Ishikawa (cell line): Measurements from ENCODE around the gene STEAP2.

ENCODE experiments used
- CREB1 ChIP-seq: IDR thresholded peaks from 2 replicates; pipeline ENCODE4 v1.6.1; 2012; ENCODE audit warnings: low read depth
- EP300 ChIP-seq: IDR thresholded peaks from 2 replicates; pipeline ENCODE4 v1.6.1; 2012; ENCODE audit warnings: borderline replicate concordance
- RAD21 ChIP-seq: IDR thresholded peaks from 2 replicates; pipeline ENCODE4 v1.6.1; 2012; ENCODE audit warnings: low read depth
- TAF1 ChIP-seq: IDR thresholded peaks from 2 replicates; pipeline ENCODE4 v1.6.1; 2012; ENCODE audit warnings: low read depth, mild to moderate bottlenecking
- YY1 ChIP-seq: IDR thresholded peaks from 2 replicates; pipeline ENCODE4 v1.6.1; 2012; ENCODE audit warnings: low read depth
- ZBTB7A ChIP-seq: IDR thresholded peaks from 2 replicates; pipeline ENCODE4 v1.6.1; 2012; ENCODE audit warnings: low read depth
- TF ChIP-seq, protein P1 (sequence below): IDR thresholded peaks from 2 replicates; pipeline ENCODE4 v1.6.1; 2012; ENCODE audit warnings: low read depth, mild to moderate bottlenecking

DNA sequence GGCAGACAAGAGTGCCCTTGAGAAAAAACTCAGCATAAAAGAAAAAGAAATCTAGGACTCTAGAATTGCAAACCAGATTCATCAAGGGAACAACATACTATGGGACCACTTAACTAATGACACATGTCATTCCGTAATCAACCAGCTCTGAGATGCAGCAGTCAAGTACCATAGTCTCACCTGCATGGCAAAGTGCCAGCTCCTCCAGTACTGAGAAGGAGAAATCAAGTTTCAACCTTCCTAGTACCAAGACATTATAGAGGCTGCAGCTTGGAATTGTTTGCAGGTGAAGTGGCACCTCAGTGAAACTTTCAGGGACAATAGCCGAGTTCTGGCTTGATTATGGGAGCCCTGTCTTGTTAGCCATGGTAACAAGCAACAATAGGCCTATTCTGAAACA, 45.8 kb upstream of the STEAP2 start:
- TF ChIP-seq EP300 (no peak), CREB1 (no peak), YY1 (no peak), RAD21 (no peak), ZBTB7A (no peak), TAF1 (no peak)
- TF ChIP-seq, protein P1, sequence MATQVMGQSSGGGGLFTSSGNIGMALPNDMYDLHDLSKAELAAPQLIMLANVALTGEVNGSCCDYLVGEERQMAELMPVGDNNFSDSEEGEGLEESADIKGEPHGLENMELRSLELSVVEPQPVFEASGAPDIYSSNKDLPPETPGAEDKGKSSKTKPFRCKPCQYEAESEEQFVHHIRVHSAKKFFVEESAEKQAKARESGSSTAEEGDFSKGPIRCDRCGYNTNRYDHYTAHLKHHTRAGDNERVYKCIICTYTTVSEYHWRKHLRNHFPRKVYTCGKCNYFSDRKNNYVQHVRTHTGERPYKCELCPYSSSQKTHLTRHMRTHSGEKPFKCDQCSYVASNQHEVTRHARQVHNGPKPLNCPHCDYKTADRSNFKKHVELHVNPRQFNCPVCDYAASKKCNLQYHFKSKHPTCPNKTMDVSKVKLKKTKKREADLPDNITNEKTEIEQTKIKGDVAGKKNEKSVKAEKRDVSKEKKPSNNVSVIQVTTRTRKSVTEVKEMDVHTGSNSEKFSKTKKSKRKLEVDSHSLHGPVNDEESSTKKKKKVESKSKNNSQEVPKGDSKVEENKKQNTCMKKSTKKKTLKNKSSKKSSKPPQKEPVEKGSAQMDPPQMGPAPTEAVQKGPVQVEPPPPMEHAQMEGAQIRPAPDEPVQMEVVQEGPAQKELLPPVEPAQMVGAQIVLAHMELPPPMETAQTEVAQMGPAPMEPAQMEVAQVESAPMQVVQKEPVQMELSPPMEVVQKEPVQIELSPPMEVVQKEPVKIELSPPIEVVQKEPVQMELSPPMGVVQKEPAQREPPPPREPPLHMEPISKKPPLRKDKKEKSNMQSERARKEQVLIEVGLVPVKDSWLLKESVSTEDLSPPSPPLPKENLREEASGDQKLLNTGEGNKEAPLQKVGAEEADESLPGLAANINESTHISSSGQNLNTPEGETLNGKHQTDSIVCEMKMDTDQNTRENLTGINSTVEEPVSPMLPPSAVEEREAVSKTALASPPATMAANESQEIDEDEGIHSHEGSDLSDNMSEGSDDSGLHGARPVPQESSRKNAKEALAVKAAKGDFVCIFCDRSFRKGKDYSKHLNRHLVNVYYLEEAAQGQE: no peak
